Upper lobe of left lung (tissue), 4 donors: ENCODE measurements around the gene CLIP2.

Source experiments
- CTCF ChIP-seq, 6 experiments: fragments of 450-650 bp in 4 of 6; fragments of 200-600 bp in 2 of 6; sonication (generic) in 2 of 6; IDR thresholded peaks; one replicate each; pipeline ENCODE4 v1.5.1; 2016 to 2019; ENCODE audit warnings: antibody characterized with exemption in 6 of 6
- POLR2A ChIP-seq, 4 donors: fragments of 450-650 bp; IDR thresholded peaks; one replicate each; pipeline ENCODE4 v1.5.1; 2016 to 2017; ENCODE audit warnings: antibody characterized with exemption in 4 of 4, mild to moderate bottlenecking in 2 of 4
- POLR2AphosphoS5 ChIP-seq, 2 donors: sonication (generic); formaldehyde crosslinking; IDR thresholded peaks; one replicate each; pipeline ENCODE4 v1.5.1; 2017; ENCODE audit warnings: antibody characterized with exemption in 2 of 2

- TF ChIP-seq POLR2A (IDR thresholded peaks at IDR 0.05) (no peak), CTCF (IDR thresholded peaks at IDR 0.05) (no peak), POLR2AphosphoS5 (IDR thresholded peaks at IDR 0.05) (no peak)
Observed at GRCh38 chr7:74424291-74424880, 135.2 kb downstream of the CLIP2 start.
